ENCODE data around the gene RWDD1.

Gene RWDD1

GRCh38 chr6:116570856-116571682 is at the start of gene RWDD1:
Gene RWDD1 (plus strand): TSS chr6:116571504. CDS start chr6:116571583, 79 bp downstream.
- DNase-seq, result peak; percentile 97

- DNase-seq, result no peak
Measured at GRCh38 chr6:116522896-116523295, 48.4 kb upstream of the RWDD1 start.

DNA sequence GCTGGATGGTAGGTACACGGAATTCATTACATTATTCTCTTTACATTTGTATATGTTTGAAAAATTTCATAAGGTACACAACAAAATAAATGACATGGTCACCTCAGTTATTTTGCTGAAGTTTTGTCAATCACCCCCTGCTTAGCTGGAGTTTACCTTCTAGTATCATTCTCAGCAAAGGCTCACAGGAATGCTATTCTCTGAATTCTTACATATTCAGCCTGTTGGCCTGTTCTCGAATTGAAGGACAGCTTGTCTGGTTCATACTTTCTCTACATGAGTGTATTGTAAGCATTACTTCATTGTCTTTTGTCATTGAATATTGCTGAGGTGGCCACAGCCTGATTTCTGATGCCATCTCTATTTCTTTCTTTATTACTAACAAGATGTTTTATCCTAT is 47.1 kb upstream of the RWDD1 start:
- DNase-seq, result no peak

DNA sequence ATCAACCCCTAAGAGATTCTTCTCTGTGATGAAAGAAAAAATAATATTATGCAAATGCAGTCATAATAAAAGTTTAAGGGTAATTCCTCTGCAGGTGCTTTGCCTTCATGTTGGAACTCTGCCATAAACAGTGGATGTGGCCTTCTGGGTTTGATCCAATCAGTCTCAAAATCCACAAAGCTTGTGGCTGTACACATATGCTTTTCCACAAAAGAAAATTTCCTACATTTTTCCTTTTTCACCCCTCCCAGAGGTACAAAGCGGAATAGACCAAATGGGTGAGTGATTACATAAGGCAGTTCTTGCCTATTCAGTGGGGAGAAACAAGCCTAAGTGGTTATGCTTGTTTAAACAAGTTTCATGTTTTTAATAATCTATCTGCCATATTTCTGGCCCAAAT is 43.2 kb upstream of the RWDD1 start:
- no peak for DNase-seq

- no peak for DNase-seq
Measured at GRCh38 chr6:116528780-116529179, 42.5 kb upstream of the RWDD1 start.

- no peak for DNase-seq
Measured at GRCh38 chr6:116529466-116530290, 41.6 kb upstream of the RWDD1 start.

- DNase-seq, result no peak
Measured at GRCh38 chr6:116530436-116530835, 40.9 kb upstream of the RWDD1 start.

DNA sequence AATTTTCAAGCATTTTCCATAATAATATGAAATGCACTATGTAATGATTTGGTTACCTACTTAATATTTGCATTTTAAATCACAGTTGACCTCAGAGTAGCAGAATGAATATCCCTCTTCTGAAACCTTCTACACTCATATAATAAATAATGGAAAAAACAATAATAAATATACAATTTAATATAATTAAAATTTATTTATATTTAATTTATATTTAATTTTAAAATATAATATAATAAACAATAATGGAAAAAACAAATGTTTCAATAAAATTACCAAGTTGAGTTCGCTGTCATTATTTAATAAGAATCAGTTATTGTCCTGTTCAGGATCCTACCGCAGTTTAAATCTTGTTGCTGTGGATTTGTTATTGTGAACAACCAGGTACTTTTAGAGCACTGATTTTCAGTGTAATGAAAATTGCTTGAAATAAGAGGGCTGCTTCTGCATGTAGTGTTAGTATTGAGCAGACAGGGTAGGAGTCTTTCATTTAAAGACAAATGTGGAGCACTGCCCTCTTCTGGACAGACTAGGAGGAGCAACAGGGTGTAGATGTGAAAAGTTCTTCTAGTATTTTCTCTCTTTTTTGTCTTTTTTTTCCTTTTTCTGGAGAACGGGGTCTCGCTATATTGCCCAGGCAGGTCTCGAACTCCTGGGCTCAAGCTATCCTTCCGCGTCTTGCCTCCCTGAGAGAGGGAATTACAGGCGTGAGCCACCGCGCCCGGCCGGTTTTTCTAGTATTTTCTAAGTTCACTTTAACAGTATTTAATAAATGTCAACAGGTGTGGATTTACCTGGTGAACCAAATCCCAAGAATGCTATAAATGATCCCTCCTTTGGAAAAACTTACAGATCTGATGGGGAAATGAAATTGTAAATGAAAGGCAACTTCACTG is 39.4 kb upstream of the RWDD1 start:
- peak; percentile 19 for DNase-seq

GRCh38 chr6:116533233-116533957 is 37.9 kb upstream of the RWDD1 start:
- no peak for DNase-seq

- no peak for DNase-seq
Measured at GRCh38 chr6:116535109-116535508, 36.2 kb upstream of the RWDD1 start.

GRCh38 chr6:116536216-116536621 is 35.1 kb upstream of the RWDD1 start:
- DNase-seq, result peak; percentile 7

DNA sequence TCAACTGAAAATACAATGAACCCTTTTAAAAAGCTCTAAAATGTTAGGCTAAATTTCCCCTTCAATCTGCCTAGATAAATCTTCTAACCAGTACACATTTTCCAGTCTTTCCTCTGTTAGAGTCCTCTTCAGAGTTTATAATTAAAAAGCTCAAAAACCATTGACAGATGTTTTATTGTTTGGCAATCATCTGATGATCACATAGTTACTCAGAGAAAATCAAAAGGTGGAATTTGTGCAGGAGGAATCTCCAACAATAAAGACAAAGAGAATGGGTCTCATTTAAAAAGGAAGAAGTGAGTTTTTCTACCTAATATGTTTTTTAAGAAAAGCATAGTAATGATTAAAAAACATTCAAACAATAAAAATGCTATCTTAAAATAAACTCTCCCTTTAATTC is 28.9 kb upstream of the RWDD1 start:
- no peak for DNase-seq

GRCh38 chr6:116543149-116543548 is 28.2 kb upstream of the RWDD1 start:
- no peak for DNase-seq

DNA sequence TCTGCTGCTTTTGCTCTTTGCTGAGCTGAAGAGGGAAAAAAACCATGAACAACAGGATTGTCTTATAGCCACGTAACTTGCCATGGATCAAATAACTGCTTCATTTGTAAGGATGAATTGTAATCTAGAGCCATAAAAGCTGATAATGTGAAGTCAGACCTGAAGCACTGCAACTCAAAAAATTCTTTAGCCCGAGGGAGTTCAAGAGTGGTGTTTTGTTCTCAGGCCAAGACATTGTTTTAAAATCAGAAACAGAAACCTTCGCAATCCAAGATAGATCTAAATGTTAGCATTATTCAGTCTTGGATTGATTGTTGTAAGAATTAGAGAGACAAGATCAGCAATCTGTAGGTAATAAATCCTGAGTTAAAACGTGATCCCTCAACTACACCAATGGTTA is 25.7 kb upstream of the RWDD1 start, which contains the start of gene TRAPPC3L:
Gene TRAPPC3L, minus strand, starts transcription at position 34 of the 400 bp plus-strand sequence. CDS start 170 bp downstream, outside the sequence.
- DNase-seq, result no peak

- DNase-seq, result no peak
Measured at GRCh38 chr6:116547358-116547757, 23.9 kb upstream of the RWDD1 start.

GRCh38 chr6:116550796-116551195 is 20.5 kb upstream of the RWDD1 start:
- no peak for DNase-seq

GRCh38 chr6:116553451-116553850 is 17.9 kb upstream of the RWDD1 start, which contains the start of gene CALHM4:
Gene CALHM4 (plus strand): TSS chr6:116553751. CDS start chr6:116553794, 43 bp downstream.
- DNase-seq, result no peak

DNA sequence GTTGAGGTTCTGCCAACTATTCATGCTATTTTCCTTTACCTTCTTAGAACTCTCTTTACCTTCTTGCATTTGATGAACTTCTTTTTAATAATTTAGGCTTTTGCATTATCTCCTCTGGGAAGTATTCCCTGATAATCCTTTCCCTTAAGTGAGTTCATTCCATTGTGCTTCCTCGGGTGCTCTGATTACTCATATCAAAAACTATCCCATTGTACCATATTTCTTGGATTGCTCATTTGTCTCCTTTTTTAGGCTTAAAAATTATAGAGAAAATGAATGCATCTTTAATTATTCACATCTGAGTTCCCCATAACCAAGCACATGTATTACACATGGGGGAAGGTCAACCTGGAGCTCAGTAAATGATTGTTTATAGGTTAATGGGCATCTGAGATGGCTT is 15.2 kb upstream of the RWDD1 start:
- no peak for DNase-seq

DNA sequence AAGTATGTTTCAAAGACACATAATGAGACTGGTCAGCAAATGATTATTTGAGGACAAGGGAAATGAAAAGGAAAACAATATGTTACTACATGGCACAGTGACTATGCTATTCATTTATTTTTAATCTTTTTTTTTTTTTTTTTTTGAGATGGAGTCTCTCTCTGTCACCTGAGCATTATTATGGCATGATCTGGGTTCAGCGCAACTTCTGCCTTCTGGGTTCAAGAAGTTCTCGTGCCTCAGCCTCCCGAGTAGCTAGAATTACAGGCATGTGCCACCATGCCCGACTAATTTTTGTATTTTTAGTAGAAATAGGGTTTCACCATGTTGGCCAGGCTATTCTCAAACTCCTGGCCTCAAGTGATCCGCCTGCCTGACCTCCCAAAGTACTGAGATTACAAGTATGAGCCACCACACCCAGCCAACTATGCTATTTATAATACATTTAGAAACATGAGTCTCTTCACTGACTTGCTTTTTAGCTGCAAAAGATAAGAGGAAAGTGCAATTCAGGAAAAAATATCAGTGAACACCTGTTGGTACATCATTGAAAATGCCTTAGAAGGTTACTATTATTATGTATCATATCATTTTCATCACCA is 14.4 kb upstream of the RWDD1 start:
- no peak for DNase-seq

- no peak for DNase-seq
Measured at GRCh38 chr6:116557893-116558292, 13.4 kb upstream of the RWDD1 start.

DNA sequence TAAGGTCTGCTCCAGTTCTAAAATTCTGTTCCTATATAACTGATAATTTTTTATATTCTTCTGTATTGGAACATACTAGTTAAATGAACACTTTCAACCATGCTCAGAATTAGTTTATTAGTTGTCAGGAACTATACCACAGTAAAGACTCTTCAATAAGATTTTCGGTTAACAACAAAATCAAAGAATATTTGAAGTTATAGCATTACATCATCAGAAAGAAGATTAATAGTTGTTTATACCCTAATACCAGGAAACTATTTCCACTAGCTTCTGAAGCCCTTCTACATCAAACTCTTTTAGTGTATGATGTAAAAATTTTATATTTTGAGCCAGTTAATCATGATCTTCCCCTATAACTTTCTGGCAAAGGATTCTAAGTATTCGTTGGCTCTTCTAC is 11.2 kb upstream of the RWDD1 start:
- DNase-seq, result no peak
